GM21723 (cell line): ENCODE measurements around the gene RTN4IP1.
"Not testable (repeated sequence)": the region's sequence is repeated elsewhere in the genome, so short reads cannot be mapped to it uniquely, and the experiment has no call there.

ENCODE experiments used
- ATAC-seq: cut with Tn5 transposase; IDR thresholded peaks from one replicate; pipeline ENCODE4 v1.9.1; 2021; ENCODE audit warnings: mild to moderate bottlenecking, moderate library complexity; ENCODE audit not compliant: unreplicated experiment

Gene RTN4IP1

GRCh38 chr6:106586815-106587415, 42.4 kb downstream of the RTN4IP1 start:
- no peak for ATAC-seq

DNA sequence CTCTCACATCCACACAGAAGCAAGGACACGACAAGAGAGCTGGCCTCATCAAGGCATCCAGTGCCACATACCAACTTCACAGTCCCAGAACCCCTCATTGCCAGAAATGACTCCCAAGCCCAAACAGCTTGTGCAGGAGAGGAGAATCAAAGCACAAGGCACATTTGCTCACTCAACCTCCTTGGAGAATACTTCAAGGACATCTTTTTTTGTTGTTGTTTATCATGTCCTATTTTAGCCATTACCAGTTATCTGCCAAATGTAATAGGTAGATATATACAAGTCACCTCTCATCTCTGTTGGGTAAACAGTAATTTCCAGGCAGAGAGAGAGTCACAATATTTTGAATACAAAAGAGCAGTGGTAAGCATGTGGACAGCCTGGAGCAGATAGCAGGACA, 47.8 kb downstream of the RTN4IP1 start:
- no peak for ATAC-seq

- no peak for ATAC-seq
These were observed 50.0 kb downstream of the RTN4IP1 start for GRCh38 chr6:106579281-106579680.

GRCh38 chr6:106574741-106575458, 54.4 kb downstream of the RTN4IP1 start:
- no peak for ATAC-seq

GRCh38 chr6:106572875-106573585, 56.3 kb downstream of the RTN4IP1 start:
- no peak for ATAC-seq

- ATAC-seq = no peak
These were observed 56.9 kb downstream of the RTN4IP1 start for GRCh38 chr6:106572436-106572835.

GRCh38 chr6:106569428-106569827, 59.9 kb downstream of the RTN4IP1 start:
- ATAC-seq = no peak

DNA sequence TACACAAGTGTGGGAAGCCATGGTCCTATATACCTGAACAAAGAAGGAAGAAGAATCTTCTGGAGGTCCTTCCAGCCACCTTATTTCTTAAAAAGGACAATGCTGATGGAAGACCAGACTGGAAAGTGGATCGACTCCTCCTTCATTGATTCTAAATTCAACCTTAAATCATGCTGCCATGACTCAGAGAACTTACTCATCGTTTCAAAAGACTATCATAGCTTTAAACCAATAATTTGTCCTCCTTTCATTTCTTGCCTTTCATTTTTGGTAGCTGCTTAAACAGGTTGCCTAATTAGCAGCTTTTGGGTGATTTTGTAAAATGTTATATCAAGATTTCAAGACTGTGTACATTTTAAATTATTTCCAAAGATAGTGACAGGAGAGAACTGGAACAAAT, 60.8 kb downstream of the RTN4IP1 start:
- no peak for ATAC-seq

DNA sequence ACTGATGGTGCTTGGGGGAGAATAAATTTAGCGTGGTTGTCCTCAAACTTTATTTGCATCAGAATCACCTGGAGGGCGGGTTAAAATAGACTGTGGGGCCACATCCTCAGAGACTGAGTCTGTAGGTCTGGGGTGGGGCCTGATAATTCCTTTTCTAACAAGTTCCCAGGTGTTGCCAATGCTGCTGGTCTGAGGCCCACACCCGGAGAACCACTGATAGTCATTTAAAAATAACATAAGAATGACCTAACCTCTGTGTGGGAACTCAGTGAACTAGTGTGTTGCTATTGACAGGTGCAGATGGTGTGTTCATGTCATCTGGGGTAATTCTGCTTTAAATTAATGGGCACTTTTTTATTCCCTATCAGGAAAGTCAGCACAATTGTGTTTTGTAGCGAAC, 64.8 kb downstream of the RTN4IP1 start:
- ATAC-seq = no peak

DNA sequence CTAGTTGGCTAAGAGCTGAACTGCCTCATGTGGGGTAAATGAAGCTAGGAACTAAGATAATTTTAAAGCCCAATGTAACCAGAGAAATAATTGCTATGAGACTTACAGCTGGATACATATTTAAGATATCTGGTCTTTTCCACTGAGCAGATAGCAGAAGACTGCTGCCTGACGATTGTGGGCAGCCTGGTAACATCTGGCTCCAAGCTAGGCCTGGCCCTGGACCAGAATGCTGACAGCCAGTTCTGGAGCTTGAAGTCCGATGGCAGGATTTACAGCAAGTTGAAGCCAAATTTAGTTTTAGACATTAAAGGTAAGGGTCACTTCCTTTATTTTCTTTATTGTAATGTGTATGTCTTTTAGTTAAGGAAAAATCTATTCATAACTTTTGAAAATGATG, 65.7 kb downstream of the RTN4IP1 start:
- ATAC-seq = no peak

GRCh38 chr6:106561686-106562405, 67.5 kb downstream of the RTN4IP1 start:
- ATAC-seq = no peak

- no peak for ATAC-seq
These were observed 68.2 kb downstream of the RTN4IP1 start for GRCh38 chr6:106560996-106561685.

DNA sequence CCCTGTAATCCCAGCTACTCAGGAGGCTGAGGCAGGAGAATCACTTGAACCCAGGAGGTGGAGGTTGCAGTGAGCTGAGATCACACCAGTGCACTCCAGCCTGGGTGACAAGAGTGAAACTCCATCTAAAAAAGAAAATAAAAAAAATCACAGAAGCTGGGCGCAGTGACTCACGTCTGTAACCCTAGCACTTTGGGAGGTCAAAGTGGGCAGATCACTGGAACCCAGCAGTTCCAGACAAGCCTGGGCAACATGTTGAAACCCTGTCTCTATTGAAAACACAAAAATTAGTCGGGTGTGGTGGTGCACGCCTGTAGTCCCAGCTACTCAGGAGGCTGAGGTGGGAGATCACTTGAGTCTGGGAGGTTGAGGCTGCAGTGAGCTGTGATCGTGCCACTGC, 69.6 kb downstream of the RTN4IP1 start:
- not testable (repeated sequence) for ATAC-seq

- no peak for ATAC-seq
These were observed 70.9 kb downstream of the RTN4IP1 start for GRCh38 chr6:106558364-106558763.

DNA sequence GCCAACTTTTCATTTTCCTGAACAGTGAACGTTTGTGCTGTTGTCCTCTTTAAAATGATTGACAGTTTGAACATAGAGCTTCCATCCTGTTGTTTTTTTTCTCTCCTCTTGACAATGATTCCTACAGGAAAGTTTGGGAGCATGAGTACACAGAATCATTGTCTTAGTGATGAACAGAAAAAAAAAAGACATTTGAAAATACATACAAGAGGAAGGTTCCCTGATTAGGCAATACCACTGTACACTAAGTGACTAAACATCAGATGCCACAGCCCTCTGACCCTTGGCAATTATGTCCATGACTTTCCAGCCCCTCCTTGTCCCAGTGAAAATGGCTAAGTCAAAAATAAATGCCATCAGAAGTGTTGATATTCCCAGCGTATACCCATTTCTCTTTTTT, 71.5 kb downstream of the RTN4IP1 start:
- no peak for ATAC-seq

GRCh38 chr6:106556368-106556960, 72.8 kb downstream of the RTN4IP1 start:
- ATAC-seq = no peak

- ATAC-seq = no peak
These were observed 73.5 kb downstream of the RTN4IP1 start for GRCh38 chr6:106555767-106556166.

DNA sequence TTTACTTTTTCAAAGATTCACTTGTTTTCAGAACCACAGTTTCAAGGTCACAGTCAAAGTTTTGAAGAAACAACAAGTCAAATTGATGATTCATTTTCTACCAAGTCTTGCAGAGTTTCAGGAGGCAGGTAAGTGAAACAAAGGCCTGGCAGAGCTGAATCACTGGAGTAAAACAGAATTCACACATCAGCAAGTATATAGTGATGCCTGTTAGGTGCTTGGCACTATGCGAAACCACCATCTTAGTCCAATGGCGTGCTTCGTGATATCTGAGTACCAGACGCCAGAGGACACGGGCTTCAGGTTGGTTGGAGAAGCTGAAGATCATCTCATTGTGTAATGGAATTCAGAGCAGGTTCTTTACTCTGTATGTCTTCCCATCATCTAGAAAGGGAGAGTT, 75.9 kb downstream of the RTN4IP1 start:
- ATAC-seq = no peak

- ATAC-seq = no peak
These were observed 78.1 kb downstream of the RTN4IP1 start for GRCh38 chr6:106551155-106551554.

- ATAC-seq = no peak
These were observed 79.8 kb downstream of the RTN4IP1 start for GRCh38 chr6:106549521-106549920.
